HepG2 (cell line): Measurements from ENCODE around the gene KIAA0930. TPM values are rescaled to one million over a fixed set of nuclear protein-coding genes. Genes with fewer than 3 reads are reported as not detected.

ENCODE experiments used
- FOXO1 ChIP-seq: sonication (generic); formaldehyde crosslinking; IDR thresholded peaks from 2 replicates; pipeline ENCODE4 v1.4.0; 2020; ENCODE audit warnings: missing genetic modification reagents
- MAZ ChIP-seq, 2 experiments: sonication (generic) in 1 of 2; formaldehyde crosslinking in 1 of 2; IDR thresholded peaks; 2 replicates each; pipeline versions ENCODE4 v1.5.0 to v1.6.1; 2012 to 2020; ENCODE audit warnings: low read depth in 2 of 2, mild to moderate bottlenecking in 2 of 2, borderline replicate concordance in 1 of 2, improper control_type of control experiment in 1 of 2, low read length in 1 of 2, missing genetic modification reagents in 1 of 2, moderate library complexity in 1 of 2
- MIER3 ChIP-seq: IDR thresholded peaks from 2 replicates; pipeline ENCODE4 v1.6.1; 2016; ENCODE audit warnings: missing compliant biosample characterization, borderline replicate concordance
- NONO ChIP-seq, 2 experiments: fragments of 450-650 bp in 1 of 2; sonication (generic) in 1 of 2; formaldehyde crosslinking in 1 of 2; IDR thresholded peaks in 1 of 2; conservative IDR thresholded peaks in 1 of 2; 2 replicates each; pipeline versions ENCODE4 v1.6.1 to v1.8.0; 2017 to 2022; ENCODE audit warnings: mild to moderate bottlenecking in 1 of 2, missing genetic modification reagents in 1 of 2, moderate library complexity in 1 of 2
- NR2F2 ChIP-seq: IDR thresholded peaks from 2 replicates; pipeline ENCODE4 v1.6.1; 2012; ENCODE audit warnings: low read depth, inconsistent platforms, borderline replicate concordance
- NR3C1 ChIP-seq: sonication (generic); formaldehyde crosslinking; IDR thresholded peaks from 2 replicates; pipeline ENCODE4 v1.4.0; 2020; ENCODE audit warnings: missing genetic modification reagents
- ZMAT3 ChIP-seq: sonication (generic); formaldehyde crosslinking; conservative IDR thresholded peaks from 2 replicates; pipeline ENCODE4 v1.7.0; 2021; ENCODE audit warnings: missing genetic modification reagents
- ZNF329 ChIP-seq: sonication (generic); formaldehyde crosslinking; IDR thresholded peaks from 2 replicates; pipeline ENCODE4 v1.9.0; 2021; ENCODE audit warnings: low read depth, mild to moderate bottlenecking, missing genetic modification reagents
- ZNF333 ChIP-seq: sonication (generic); formaldehyde crosslinking; IDR thresholded peaks from 2 replicates; pipeline ENCODE4 v1.4.0; 2020; ENCODE audit warnings: mild to moderate bottlenecking, missing genetic modification reagents, borderline replicate concordance
- polyA plus RNA-seq, 8 experiments: library from polyadenylated mRNA; depleted of rRNA in 3 of 8; stranded (reverse) in 7 of 8; unstranded in 1 of 8; fragments of >200 nt; fragmentation: Illumina TruSeq in 4 of 8; extraction: Trizol in 4 of 8; gene quantifications; 2 replicates each; pipeline versions ENCODE4 v1.2.1 to v1.2.3, GENCODE V29; 2011 to 2016; ENCODE audit warnings: low read depth in 4 of 8, missing spikeins in 1 of 8, mixed read lengths in 1 of 8; ENCODE audit not compliant: insufficient read depth in 1 of 8
- total RNA-seq, 5 experiments: library from RNA; depleted of rRNA; stranded (reverse); fragments of >200 nt; fragmentation: Illumina TruSeq; extraction: Trizol; gene quantifications; 2 replicates each; pipeline ENCODE4 v1.2.3, GENCODE V29; 2016; ENCODE audit warnings: low read depth in 1 of 5
- TF ChIP-seq, protein P1 (sequence below): sonication (generic); formaldehyde crosslinking; IDR thresholded peaks from 2 replicates; pipeline ENCODE4 v1.4.0; 2020; ENCODE audit warnings: missing genetic modification reagents, borderline replicate concordance

KIAA0930 gene
- total and polyA plus RNA-seq, 2 of the 13 experiments (the other 11 are each of a cell fraction or from before 2014, with no cell fraction given) = 27.0 to 38.2 TPM

DNA sequence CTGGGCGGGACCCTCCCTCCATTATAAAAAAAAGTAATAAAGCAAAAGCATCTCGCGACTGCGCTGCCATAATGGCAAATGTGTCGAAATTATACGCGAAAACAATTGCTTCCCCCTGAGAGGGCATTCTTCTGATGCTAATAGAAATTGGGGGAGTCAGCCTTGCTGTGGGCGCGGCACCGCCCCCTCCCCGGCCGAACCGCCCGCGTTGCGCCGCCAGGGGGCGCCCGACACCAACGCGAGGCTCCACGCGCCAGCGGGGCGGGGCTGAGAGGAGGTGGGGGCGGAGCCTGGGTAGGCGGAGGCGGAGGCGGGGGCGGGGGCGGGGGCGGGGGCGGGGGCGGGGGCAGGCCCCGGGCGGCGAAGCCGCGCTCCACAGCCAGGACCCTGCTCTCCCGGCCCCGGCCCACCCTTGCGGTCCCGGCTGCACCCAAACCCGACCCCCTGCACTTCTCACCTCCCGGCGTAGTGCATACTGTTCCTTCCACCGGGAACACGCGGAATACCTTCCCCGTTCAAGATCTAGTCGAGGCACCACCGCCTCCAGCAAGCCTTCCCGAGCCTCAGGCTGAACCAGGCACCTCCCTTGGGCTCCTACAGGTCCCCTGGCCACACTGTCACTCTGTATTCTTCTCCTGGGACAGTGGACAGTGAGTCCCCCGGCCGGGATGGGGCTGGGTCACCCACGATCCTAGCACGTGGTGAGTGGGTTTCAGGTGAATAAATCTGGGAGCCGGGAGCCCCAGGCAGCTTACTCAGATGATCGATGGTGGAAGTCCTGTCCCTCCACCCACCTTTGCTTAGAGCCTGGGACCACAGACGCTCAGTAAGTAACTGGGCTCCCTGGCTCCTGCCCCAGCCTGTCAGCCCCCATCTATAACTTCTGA lies 28.5 kb upstream of the KIAA0930 start (continued):
- TF ChIP-seq NR2F2 (no peak; the same call in 1 of the 2 replicates), FOXO1 (CRISPR knock-in tag) (0 out of 2 replicates have a peak, but pooled peaks have one; percentile 14), ZNF329 (CRISPR knock-in tag) (no peak), ZNF333 (0 out of 2 replicates have a peak, but pooled peaks have one; percentile 24), NR3C1 (CRISPR knock-in tag) (no peak), MAZ (IDR thresholded peaks at IDR 0.05; ENCODE audit: borderline replicate concordance, low read depth, low read length) (peak; percentile 93; the same call in 1 of the 2 replicates), MAZ (CRISPR knock-in tag; IDR thresholded peaks at IDR 0.05; ENCODE audit: low read depth) (peak; percentile 92), NONO (IDR thresholded peaks at IDR 0.05) (no peak), NONO (CRISPR knock-in tag; conservative IDR thresholded peaks at IDR 0.05) (peak; percentile 19; the same call in 1 of the 2 replicates), ZMAT3 (CRISPR knock-in tag) (peak; percentile 73; the same call in 1 of the 2 replicates), MIER3 (0 out of 2 replicates have a peak, but pooled peaks have one; percentile 39)
- TF ChIP-seq, protein P1, sequence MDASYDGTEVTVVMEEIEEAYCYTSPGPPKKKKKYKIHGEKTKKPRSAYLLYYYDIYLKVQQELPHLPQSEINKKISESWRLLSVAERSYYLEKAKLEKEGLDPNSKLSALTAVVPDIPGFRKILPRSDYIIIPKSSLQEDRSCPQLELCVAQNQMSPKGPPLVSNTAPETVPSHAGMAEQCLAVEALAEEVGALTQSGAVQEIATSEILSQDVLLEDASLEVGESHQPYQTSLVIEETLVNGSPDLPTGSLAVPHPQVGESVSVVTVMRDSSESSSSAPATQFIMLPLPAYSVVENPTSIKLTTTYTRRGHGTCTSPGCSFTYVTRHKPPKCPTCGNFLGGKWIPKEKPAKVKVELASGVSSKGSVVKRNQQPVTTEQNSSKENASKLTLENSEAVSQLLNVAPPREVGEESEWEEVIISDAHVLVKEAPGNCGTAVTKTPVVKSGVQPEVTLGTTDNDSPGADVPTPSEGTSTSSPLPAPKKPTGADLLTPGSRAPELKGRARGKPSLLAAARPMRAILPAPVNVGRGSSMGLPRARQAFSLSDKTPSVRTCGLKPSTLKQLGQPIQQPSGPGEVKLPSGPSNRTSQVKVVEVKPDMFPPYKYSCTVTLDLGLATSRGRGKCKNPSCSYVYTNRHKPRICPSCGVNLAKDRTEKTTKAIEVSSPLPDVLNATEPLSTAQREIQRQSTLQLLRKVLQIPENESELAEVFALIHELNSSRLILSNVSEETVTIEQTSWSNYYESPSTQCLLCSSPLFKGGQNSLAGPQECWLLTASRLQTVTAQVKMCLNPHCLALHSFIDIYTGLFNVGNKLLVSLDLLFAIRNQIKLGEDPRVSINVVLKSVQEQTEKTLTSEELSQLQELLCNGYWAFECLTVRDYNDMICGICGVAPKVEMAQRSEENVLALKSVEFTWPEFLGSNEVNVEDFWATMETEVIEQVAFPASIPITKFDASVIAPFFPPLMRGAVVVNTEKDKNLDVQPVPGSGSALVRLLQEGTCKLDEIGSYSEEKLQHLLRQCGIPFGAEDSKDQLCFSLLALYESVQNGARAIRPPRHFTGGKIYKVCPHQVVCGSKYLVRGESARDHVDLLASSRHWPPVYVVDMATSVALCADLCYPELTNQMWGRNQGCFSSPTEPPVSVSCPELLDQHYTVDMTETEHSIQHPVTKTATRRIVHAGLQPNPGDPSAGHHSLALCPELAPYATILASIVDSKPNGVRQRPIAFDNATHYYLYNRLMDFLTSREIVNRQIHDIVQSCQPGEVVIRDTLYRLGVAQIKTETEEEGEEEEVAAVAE (CRISPR knock-in tag) = no peak
